HTERT RPE-1 (cell line): ENCODE results near the gene STEAP3.

Source experiments
- in situ Hi-C: fragments of 300-500 bp; cut with MboI; formaldehyde crosslinking; loops from 4 replicates; pipeline ENCODE4 v1.14.3; 2020; ENCODE audit warnings: low sequenced_read_pairs

STEAP3 gene

GRCh38 chr2:119225105-119225865 is 1.7 kb downstream of the STEAP3 start:
- in situ Hi-C loops: no loop called here

GRCh38 chr2:119225926-119226325 is 2.3 kb downstream of the STEAP3 start:
- in situ Hi-C loops: no loop called here

GRCh38 chr2:119227346-119227745 is 3.7 kb downstream of the STEAP3 start:
- in situ Hi-C loops: no loop called here

- in situ Hi-C loops: no loop called here
Measured at GRCh38 chr2:119228136-119228535, 4.5 kb downstream of the STEAP3 start.

GRCh38 chr2:119228964-119229363 is 5.3 kb downstream of the STEAP3 start:
- in situ Hi-C loops: no loop called here

- in situ Hi-C loops: no loop called here
Measured at GRCh38 chr2:119229716-119230115, 6.1 kb downstream of the STEAP3 start.

- in situ Hi-C loops: no loop called here
Measured at GRCh38 chr2:119230219-119231185, 6.9 kb downstream of the STEAP3 start.

- in situ Hi-C loops: no loop called here
Measured at GRCh38 chr2:119231975-119232665, 8.5 kb downstream of the STEAP3 start.

GRCh38 chr2:119232666-119232993 is 9.0 kb downstream of the STEAP3 start:
- in situ Hi-C loops: no loop called here

GRCh38 chr2:119233326-119234020 is 9.8 kb downstream of the STEAP3 start:
- in situ Hi-C loops: no loop called here

- in situ Hi-C loops: no loop called here
Measured at GRCh38 chr2:119234021-119235019, 10.7 kb downstream of the STEAP3 start.

- in situ Hi-C loops: no loop called here
Measured at GRCh38 chr2:119236796-119237195, 13.2 kb downstream of the STEAP3 start.

GRCh38 chr2:119240311-119241204 is 16.9 kb downstream of the STEAP3 start:
- in situ Hi-C loops: no loop called here

- in situ Hi-C loops: no loop called here
Measured at GRCh38 chr2:119241205-119241532, 17.5 kb downstream of the STEAP3 start.

- in situ Hi-C loops: no loop called here
Measured at GRCh38 chr2:119242276-119243119, 18.9 kb downstream of the STEAP3 start.

- in situ Hi-C loops: no loop called here
Measured at GRCh38 chr2:119243621-119244020, 20.0 kb downstream of the STEAP3 start.

- in situ Hi-C loops: no loop called here
Measured at GRCh38 chr2:119245076-119245840, 21.6 kb downstream of the STEAP3 start.
